IMR-90 (cell line): ENCODE measurements around the gene CD151. TPM values are rescaled to one million over a fixed set of nuclear protein-coding genes. Genes with fewer than 3 reads are reported as not detected.

Experiments used
- CEBPB ChIP-seq: IDR thresholded peaks from 2 replicates; pipeline ENCODE4 v1.6.1; 2012; ENCODE audit warnings: low read depth, low read length, improper control_type of control experiment
- FOS ChIP-seq: fragments of 150-350 bp; IDR thresholded peaks from 2 replicates; pipeline ENCODE4 v1.6.1; 2016; ENCODE audit warnings: low read depth, low read length
- polyA plus RNA-seq, 3 experiments: library from polyadenylated mRNA; depleted of rRNA; stranded (reverse); fragments of >200 nt; gene quantifications; 2 replicates each; pipeline ENCODE4 v1.2.3, GENCODE V29; 2012; ENCODE audit warnings: low replicate concordance in 1 of 3
- total RNA-seq: library from RNA; depleted of rRNA; stranded (reverse); fragments of >200 nt; gene quantifications from 2 replicates; pipeline ENCODE4 v1.2.3, GENCODE V29; 2012
- TF ChIP-seq, protein P1 (sequence below): conservative IDR thresholded peaks from 2 replicates; pipeline ENCODE4 v1.5.1; 2012; ENCODE audit warnings: mild to moderate bottlenecking, low read depth, low read length, improper control_type of control experiment
- TF ChIP-seq, protein P2 (sequence below): fragments of 150-350 bp; IDR thresholded peaks from 2 replicates; pipeline ENCODE4 v1.6.1; 2017; ENCODE audit warnings: mild to moderate bottlenecking, antibody characterized with exemption, low read length, low read depth

CD151 gene
- total and polyA plus RNA-seq, 2 of the 4 experiments (the other 2 are of a cell fraction), result 1,150 to 1,267 TPM

DNA sequence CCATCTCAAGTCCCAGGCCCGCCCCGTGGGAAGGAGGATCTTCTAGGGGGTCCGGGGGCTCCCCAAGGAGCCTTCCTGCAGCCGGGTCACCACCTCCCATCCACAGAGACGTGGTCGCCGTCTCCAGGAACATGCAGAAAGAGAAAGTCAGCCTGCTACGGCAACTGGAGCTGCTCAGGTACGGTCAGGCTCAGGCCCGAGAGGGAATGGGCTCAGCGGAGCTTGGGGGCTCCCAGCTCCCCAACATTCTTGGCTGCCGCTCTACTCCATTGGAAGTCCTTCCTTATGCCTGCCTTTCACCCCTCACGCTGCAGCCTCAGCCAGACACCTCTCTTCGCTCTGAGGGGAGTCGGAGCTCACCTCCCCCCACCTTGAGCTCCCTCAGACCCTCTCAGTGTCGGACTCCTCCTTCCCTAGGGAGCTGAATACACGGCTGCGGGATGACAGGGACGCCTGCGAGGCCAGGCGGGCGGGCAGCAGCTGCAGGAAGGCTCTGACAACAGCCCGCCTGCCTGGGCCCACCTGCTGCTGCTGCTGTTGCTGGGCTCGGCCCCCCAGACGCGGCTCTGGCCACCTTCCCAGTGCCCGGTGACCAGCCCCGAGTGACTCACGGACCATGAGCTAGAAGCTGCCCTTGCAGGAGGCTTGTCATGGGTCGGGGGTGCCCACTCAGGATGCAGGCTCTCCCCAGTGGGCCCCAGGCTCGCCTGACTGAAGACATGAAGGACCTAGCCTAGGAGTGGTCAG, 1.5 kb upstream of the CD151 start (continued):
- TF ChIP-seq, protein P1, sequence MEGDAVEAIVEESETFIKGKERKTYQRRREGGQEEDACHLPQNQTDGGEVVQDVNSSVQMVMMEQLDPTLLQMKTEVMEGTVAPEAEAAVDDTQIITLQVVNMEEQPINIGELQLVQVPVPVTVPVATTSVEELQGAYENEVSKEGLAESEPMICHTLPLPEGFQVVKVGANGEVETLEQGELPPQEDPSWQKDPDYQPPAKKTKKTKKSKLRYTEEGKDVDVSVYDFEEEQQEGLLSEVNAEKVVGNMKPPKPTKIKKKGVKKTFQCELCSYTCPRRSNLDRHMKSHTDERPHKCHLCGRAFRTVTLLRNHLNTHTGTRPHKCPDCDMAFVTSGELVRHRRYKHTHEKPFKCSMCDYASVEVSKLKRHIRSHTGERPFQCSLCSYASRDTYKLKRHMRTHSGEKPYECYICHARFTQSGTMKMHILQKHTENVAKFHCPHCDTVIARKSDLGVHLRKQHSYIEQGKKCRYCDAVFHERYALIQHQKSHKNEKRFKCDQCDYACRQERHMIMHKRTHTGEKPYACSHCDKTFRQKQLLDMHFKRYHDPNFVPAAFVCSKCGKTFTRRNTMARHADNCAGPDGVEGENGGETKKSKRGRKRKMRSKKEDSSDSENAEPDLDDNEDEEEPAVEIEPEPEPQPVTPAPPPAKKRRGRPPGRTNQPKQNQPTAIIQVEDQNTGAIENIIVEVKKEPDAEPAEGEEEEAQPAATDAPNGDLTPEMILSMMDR, result no peak
- TF ChIP-seq CEBPB (no peak), FOS (peak; percentile 68)
- TF ChIP-seq, protein P2, sequence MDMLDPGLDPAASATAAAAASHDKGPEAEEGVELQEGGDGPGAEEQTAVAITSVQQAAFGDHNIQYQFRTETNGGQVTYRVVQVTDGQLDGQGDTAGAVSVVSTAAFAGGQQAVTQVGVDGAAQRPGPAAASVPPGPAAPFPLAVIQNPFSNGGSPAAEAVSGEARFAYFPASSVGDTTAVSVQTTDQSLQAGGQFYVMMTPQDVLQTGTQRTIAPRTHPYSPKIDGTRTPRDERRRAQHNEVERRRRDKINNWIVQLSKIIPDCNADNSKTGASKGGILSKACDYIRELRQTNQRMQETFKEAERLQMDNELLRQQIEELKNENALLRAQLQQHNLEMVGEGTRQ, result no peak; the same call in 1 of the 2 replicates
